ENCODE results near the gene SRPK2. TPM values are rescaled to one million over a fixed set of nuclear protein-coding genes. Genes with fewer than 3 reads are reported as not detected.

Gene SRPK2
- polyA plus RNA-seq, 10 donors = 33.3 to 47.6 (median 38.6) TPM

DNA sequence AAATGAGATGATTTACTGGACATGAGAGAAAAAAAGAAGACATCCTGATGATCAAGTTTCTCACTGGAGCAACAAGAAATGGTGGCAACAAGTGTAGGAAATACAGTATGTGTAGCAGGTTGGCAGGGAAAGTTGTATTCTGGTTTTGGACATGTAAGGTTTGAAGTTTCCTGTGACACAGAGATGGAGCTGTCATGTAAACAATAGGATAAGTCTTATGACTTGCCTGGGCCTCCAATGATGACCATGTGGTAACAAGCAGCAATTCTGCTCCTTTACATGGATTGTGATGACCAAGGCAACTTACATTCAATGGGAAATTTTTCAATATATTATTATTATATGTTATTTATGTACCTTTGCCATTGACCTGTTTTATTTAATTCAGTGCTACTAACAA, 249.3 kb downstream of the SRPK2 start:
- no peak for DNase-seq

DNA sequence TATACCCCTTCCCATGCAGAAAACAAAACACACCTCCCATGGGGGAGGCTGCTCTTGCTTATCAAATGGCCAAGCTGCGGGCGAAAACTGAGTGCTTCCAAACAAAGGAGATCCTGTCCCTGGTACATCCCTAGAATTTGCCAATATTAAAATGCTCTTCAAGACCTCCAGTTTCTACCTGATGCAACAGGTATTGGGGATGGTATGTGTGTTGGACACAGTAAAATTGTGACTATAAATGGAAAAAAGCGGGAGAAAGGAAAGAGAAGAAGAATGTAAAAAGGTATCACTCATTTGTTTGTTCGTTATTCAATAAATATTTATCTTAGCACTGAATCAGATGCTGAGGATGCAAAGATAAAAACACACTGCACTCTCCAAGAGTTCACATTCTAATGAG, 250.8 kb downstream of the SRPK2 start:
- DNase-seq = no peak

DNA sequence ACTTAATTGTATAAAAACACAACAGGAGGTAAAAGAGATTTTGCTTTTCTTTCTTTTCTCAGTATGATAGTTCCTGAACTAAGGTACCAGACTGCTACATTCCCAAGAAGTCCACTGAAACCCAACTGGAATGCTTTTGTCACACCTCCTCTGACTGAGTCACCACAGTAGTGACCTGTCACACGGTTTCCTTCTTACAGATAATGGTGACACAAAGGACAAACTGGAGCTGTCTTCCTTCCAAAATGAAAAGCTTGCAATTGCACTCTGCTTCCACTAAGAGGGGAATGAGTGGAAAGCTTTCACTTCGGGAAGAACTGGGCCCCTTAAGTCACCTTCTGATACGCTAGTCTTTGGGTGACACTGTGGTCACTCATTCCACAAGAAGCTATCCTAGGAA, 252.5 kb downstream of the SRPK2 start:
- DNase-seq = no peak

DNA sequence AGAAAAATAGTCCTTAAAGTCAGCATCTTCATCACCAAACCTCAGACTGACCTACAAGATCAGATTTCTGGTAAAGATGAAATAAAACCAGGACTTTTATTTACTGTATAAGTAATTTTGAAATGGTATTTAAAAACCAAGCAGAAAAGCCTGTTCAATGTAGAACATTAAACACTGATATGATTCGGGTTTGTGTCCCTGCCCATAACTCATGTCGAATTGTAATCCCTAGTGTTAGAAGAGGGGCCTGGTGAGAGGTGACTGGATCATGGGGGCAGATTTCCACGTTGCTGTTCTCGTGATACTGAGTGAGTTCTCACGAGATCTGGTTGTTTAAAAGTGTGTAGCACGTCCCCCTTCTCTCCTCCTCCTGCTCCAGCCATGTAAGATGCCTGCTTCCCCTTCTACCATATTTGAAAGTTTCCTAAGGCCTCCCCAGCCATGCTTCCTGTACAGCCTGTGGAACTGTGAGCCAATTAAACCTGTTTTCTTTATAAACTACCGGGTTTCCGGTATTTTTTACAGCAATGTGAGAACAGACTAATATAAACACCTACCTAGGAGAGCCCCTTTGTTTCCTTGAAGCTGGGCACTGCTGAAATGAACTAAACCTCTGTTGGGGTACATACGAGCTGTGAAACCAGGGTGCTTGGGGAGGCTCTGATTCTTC, 254.6 kb downstream of the SRPK2 start:
- no peak for DNase-seq

DNA sequence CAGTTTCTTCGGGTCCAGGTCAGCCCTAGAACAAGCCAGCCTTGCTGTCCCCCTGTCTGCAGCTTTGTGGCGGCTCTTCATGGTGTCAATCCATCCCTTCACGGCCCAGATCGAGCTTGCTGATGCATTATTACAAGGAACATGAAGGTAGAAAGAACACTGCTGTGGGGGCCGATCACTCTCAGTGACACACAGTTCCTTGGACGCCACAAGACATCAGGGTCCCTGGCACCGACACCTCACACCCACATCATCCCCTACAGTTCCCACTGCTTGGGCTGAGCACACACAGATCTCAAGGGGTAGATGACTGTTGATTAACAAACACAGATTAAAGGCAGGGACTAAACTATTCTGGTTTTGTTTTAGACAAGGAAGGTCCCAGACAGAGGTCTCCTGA, 255.4 kb downstream of the SRPK2 start:
- no peak for DNase-seq

DNA sequence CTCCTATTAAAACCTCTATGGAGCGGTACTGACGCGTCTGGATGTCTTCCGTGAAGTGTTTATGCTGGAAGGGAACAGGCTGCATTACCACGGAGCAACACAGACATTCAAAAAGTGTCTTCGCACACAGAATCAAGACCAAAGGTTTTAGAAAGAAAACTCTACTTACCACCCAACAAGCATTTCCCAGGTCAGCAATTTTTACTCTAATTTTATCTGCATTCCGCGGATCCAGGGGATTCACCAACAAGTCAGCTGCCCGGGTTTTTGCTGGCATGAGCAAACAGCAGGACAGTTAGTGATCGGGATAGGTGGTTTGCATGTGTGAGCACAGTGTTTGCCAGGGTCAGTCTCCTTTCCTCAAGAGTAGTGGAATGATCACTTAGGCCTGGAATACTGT, 255.9 kb downstream of the SRPK2 start:
- no peak for DNase-seq

DNA sequence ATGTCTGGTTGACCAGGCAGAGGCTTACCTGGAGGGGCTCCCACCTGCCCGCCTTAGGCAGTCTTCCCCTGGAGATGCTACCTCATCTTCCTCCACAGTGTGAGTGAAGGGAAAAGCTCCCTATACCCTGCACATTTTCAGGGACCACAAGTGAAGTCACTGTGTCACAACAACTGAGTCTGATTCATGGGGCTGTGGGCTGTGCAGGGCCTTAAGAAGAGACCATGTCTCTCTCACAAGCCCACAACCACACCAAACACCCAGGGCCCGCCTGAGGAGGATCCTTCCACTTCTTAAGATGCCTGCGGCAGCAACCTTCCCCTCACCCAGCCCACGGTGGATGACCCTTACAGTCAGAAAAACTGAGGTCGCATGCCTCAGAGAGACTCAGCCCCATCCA, 256.4 kb downstream of the SRPK2 start:
- no peak for DNase-seq

DNA sequence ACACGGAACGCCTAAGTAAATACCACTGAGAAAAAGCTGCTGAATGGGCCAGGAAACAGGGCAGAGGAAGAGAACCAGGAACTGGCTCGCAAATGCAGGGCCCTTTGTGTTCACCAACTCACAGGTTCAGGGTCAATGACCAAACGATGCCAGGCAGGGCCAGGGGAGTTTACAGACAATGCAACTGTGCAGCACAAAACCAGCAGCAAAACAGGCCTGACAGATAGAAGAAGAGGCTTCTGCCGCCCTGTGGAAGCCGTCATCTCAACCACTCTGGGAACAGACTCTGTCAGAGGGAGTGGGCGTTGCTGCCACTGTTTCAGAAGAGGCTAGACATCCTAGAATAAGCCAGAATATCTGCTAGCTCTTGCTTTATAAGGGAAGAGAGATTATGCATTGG, 256.8 kb downstream of the SRPK2 start:
- no peak for DNase-seq

DNA sequence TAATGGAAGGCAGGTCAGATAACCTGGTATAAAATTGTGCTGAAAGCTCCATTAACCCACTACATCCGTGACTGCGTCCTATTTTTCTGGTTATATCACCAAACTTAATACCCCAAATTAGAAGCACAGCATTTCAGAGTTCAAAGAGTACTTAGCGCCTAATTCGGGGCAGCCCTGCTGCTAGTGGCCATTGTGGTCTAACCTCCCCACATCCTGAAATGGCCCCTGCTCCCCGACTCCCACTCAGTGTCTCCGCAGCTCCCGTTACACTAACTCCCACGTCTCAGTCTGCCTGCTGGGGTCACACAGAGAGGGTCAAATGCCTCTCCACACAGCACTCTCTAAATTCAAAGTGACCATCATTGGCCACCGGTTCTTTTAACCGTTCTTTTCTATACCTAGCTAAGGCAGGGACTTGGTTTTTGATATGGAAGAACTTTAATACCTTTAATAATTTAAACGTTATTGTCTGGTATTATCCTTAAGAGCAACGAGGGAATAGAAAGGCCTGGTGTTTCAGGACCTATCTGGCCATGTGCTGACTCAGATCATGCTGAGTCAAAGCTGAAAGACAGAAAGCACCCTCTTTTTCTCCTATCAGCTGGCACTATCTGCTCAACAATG, 257.6 kb downstream of the SRPK2 start:
- DNase-seq = no peak

DNA sequence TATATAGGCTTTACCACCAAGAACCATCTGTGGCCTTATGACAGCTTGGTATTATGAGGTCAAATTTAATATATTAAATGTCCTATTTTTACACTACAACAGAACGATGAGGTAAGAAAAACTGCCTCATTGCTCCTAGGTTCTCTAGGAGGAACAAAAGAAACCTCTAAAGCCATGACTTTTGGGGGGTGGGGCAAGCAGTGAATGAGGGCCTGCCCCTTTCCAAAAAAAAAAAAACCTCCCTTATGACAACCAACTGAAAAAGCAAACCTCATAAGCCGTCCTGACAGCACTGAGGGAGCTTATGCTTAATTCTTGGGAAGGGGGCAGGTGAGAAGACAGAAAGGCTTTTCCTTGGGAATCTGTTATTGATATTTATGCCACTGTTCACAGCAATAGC, 258.1 kb downstream of the SRPK2 start:
- DNase-seq = no peak

DNA sequence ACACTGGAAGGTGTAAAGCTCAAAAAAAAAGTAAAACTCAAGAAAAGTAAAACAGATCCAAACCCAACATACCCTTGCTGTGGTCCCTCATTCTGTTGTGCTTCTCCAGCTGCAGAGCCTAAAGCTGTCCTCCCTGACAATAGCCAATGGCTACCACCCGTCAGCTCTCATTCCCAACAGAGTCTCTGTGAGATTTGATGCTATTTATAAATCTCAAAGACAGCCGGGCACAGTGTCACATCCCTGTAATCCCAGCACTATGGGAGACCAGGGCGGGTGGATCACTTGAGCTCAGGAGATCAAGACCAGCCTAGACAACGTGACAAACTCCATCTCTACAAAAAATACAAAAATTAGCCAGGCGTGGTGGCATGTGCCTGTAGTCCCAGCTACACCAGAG, 258.7 kb downstream of the SRPK2 start:
- DNase-seq = no peak

DNA sequence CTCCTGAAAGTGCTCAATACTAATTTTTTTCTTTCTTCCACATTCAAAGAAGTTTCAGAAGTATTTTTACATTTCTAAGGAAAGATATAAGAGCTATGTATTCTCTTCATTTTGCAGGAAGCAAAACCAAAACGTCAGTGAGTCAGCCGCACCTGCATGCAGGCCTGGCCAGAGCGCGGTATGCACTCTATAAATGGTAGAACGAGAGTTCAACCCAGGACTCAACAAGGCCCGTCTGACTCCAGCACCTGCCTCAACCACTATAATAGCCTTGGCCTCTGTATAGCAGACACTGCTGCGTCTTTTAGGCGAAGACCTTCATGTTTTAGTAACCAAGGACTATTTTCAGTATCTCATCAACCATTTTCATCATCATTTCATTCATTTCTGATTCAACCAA, 261.5 kb downstream of the SRPK2 start:
- no peak for DNase-seq

DNA sequence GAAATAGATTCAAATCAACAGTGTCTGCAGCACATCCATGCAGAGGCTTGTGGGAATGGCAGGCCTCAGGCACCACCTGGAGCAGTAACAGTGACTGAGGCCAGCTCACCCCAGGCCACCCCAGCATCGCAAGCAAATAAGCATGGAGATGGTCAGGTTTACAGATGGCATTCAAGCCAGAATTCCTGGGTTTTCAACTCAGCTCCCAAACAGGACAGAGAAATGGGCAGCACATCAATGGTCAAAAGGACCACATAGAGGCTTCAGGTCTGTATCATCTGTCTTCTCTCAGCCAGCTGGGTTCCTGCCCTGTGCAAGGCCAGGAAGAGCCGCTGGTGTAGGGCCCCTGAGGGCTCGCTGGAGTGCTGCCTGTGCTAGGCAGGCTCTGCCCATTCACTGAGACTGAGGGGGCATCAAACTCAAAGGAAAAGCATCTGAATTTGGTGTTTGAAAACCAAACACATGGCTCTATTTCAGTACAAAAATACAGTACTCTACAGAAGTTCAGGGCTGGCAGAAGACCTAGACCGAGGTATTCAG, 262.2 kb downstream of the SRPK2 start:
- no peak for DNase-seq

DNA sequence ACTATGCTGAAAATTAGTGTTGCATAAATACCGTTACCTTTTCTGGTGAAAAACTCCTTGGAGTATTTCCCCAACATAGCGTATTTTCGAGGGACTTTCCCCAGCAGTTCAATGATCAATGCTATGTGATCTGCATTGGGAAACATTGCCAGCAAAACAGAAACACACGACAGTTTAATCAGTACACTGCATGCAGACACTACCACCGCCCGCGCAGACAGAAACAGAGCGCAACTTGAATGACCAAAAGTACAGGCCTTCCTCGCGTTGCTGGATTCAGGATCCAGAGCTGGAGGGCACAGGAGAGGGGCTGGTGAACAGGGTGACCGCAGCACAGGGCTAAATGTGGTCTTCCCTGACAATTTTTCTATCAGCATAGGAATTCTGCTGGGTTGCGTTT, 263.0 kb downstream of the SRPK2 start:
- no peak for DNase-seq

DNA sequence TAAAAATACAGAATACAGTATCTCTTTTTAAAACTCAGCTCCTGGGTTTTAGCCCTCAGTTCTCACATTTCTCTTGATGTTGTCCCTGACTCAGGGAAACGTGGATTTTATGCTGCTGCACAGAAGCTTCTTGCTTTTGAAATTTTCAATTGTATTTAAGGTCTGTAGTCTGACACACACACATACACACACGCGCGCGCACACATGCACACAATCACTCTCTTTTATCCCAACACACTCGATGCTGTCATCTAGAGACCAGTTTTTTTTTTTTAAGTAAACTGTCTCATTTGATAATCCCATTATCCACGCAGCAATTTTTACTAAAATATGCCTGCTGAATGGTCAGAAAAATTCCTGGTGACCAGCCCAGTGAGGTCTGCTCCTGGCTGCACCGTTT, 266.1 kb downstream of the SRPK2 start:
- no peak for DNase-seq

DNA sequence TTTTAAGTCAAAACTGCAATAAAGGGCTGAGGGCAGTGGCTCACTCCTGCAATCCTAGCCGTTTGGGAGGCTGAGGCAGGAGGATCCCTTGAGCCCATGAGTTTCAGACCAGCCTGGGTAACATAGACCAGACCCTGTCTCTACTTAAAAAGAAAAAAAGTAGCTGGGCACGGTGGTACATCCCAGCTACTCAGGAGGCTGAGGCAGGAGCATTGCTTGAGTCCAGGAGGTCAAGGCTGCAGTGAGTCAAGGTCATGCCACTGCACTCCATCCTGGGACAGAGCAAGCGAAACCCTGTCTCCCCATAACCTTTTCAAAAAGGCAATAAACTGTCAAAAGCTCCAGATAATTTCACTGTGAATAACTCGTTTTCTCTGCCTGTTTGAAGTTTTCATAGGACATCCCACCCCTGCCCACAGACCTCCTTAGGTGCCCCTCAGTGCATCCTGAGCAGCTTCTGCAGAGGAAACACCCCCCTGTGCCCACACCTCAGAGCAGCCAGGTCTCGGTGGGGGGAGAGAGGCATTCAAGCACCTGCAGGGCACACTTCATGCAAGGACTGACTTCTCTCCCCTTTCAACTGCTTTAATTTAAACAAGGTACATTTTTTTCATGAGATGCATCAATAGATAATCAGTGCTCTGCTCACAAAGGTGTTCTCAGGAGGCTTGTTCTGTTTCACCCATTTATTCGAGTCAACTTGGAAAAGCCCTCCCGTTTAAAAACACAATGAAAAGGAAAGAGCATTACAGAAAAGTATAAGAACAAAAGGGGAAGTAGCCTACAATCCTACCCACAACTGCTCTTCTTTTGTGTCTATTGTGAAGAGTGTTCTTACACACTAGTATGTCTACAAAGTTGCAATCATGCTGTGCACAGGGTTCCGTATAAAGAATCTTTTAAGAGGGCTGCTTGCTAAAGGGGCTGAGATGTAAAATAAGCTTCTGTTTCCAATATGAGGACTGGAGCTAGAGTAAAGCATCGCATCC, 269.8 kb downstream of the SRPK2 start:
- no peak for DNase-seq

DNA sequence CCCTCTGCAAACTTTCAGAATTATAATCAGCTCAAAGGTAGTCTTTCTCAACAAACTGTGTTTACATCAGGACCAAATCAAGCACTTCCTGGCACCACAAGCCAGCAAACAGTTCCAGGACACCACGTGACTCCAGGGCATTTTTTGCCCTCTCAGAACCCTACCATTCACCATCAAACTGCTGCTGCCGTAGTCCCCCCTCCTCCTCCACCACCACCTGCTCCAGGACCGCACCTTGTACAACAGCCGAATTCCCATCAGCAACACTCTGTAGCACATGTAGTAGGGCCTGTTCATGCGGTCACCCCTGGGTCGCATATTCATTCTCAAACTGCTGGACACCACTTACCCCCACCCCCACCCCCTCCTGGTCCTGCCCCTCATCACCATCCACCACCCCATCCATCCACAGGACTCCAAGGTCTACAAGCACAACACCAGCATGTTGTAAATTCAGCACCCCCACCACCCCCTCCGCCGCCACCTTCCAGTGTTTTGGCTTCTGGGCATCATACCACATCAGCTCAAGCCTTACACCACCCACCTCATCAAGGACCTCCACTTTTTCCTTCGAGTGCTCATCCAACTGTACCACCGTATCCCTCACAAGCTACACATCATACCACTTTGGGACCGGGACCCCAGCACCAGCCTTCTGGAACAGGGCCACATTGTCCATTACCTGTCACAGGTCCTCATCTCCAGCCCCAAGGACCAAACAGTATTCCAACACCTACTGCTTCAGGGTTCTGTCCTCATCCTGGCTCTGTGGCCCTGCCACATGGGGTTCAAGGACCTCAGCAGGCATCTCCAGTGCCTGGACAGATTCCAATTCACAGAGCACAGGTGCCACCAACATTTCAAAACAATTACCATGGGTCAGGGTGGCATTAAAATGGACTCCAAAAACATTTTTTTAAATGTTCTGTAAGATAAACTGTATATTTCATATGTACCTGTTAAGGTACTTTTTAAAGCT, 276.0 kb downstream of the SRPK2 start:
- DNase-seq = no peak

DNA sequence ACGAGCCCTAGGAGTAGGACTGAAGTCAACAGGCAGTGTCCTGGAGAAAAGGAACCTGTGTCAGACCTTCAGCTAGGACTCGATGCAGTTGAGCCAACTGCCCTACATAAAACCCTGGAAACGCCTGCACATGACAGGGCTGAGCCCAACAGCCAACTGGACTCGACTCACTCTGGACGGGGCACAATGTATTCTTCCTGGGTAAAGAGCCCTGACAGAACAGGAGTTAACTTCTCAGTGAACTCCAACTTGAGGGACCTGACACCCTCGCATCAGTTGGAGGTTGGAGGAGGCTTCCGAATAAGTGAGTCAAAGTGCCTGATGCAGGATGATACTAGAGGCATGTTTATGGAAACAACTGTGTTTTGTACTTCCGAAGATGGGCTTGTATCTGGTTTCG, 281.3 kb downstream of the SRPK2 start:
- DNase-seq = no peak

DNA sequence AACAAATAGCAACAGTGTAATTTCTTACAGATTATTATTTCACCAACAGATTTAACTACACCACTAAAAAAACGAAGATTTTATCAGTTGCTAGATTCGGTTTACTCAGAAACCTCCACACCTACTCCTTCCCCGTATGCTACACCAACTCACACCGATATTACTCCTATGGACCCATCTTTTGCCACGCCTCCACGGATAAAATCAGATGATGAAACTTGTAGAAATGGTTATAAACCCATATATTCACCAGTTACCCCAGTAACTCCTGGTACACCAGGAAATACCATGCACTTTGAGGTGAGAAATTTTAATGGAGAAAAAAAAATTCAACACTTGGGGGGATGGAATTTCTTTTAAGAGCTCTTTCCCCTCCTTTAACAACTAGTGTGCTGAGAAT, 282.2 kb downstream of the SRPK2 start:
- no peak for DNase-seq

DNA sequence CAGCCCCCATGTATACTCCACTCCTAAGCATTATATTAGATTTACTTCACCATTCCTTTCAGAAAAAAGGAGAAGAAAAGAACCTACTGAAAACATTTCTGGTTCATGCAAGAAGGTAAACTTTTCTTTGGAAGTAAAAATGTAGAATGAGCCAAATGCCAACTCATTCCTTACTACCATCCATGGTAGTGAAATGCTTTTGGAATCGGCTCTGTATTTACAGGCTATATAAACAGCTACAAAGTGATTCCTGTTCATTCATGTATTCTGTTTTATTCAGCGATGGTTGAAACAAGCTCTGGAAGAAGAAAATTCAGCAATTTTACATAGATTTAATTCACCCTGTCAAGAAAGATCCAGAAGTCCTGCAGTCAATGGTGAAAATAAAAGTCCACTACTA, 283.1 kb downstream of the SRPK2 start:
- no peak for DNase-seq

All from muscle of back (tissue), 11 donors.